ENCODE data around the gene PGM2L1. TPM values are rescaled to one million over a fixed set of nuclear protein-coding genes. Genes with fewer than 3 reads are reported as not detected.

PGM2L1 gene
- total and polyA plus RNA-seq, 2 of the 4 experiments (the other 2 are of a cell fraction), result 0.72 to 1.8 TPM

- H3K36me3 ChIP-seq (ENCODE audit: control insufficient read depth, insufficient read depth, low read length), result no peaks in the 10 kb centered on the region
- no peak overlapping the region for H3K4me2 ChIP-seq (ENCODE audit: low read depth, low read length)
- H2AK5ac ChIP-seq (ENCODE audit: low read depth, low read length), result no peak overlapping the region
- DNase-seq (no peak), ATAC-seq (ENCODE audit: low read depth) (no peak)
- no peak overlapping the region for H4K8ac ChIP-seq (ENCODE audit: low read depth in 2 of 2, low read length in 2 of 2)
- no TSS peak for BruUV-seq (replicated peaks)
- no peak overlapping the region for H2BK120ac ChIP-seq (ENCODE audit: low read depth, low read length)
- H2BK5ac ChIP-seq (ENCODE audit: low read depth, low read length, poor library complexity, severe bottlenecking), result no peak overlapping the region
- peaks cover 2% of the 10 kb centered on the region; the same call in 1 of the 2 replicates for H3K4me1 ChIP-seq (ENCODE audit: control insufficient read depth, insufficient read depth, low read length)
- in situ Hi-C loops (cut with MboI; ENCODE audit: low sequenced_read_pairs), result no loop called here
- no peak overlapping the region for H3K18ac ChIP-seq (ENCODE audit: low read depth, low read length)
- H3K9me3 ChIP-seq (ENCODE audit: control insufficient read depth, insufficient read depth, low read length), result no peaks in the 10 kb centered on the region
- no peak overlapping the region for H3K4me3 ChIP-seq (ENCODE audit: insufficient read depth, low read depth, low read length)
- POLR2A ChIA-PET (ENCODE audit: unreplicated experiment), result interaction anchor here (0.6 kb wide), 1 partner anchor 614 kb away, joined by 3 read pairs; no protein-coding TSS in a partner anchor
- no peaks in the 10 kb centered on the region for H3K27me3 ChIP-seq (ENCODE audit: control insufficient read depth, insufficient read depth, low read length)
- H3K9ac ChIP-seq (ENCODE audit: low read depth, low read length), result no peak overlapping the region
- no peaks in the 10 kb centered on the region for H3K9me1 ChIP-seq (ENCODE audit: insufficient read depth, low read length)
- no peak for TF ChIP-seq MXI1 (IDR thresholded peaks at IDR 0.05; ENCODE audit: borderline replicate concordance, low read depth, low read length)
- no peak for TF ChIP-seq SMC3 (IDR thresholded peaks at IDR 0.05; ENCODE audit: low read depth, low read length)
- no peak for TF ChIP-seq CTCF (conservative IDR thresholded peaks at IDR 0.05; ENCODE audit: low read depth, low read length)
- no peak for TF ChIP-seq USF2 (IDR thresholded peaks at IDR 0.05; ENCODE audit: low read depth, low read length)
- H2AFZ ChIP-seq (replicated peaks; ENCODE audit: low read length, poor library complexity), result no peak overlapping the region
- H4K5ac ChIP-seq (ENCODE audit: low read depth, low read length), result no peak overlapping the region
- dilution Hi-C loops (cut with HindIII; ENCODE audit: low sequenced_read_pairs, unreplicated experiment), result no loop called here
- no peak overlapping the region for H3K56ac ChIP-seq (ENCODE audit: extremely low read depth, insufficient read depth, low read length)
- no peak overlapping the region for H3K4ac ChIP-seq (ENCODE audit: low read depth, low read length)
- H2AK9ac ChIP-seq (replicated peaks; ENCODE audit: low read depth, low read length, poor library complexity), result no peak overlapping the region
- CTCF ChIA-PET, result no interaction called here
- no peak overlapping the region for H4K91ac ChIP-seq (ENCODE audit: insufficient read depth, low read depth, low read length)
- no peak overlapping the region for H2BK20ac ChIP-seq (ENCODE audit: low read depth, low read length)
- no peak overlapping the region for H3K14ac ChIP-seq (replicated peaks; ENCODE audit: low read depth, low read length)
- no peak overlapping the region for H3K27ac ChIP-seq (ENCODE audit: insufficient read depth, low read length)
- H3K79me1 ChIP-seq (ENCODE audit: low read depth in 1 of 2, low read length in 2 of 2), result peaks cover 2 to 6% of the 10 kb centered on the region in 2 experiments; a peak in 2 of 4 replicates
- no peak overlapping the region for H2BK15ac ChIP-seq (ENCODE audit: low read depth, low read length)
- H3K23ac ChIP-seq (ENCODE audit: low read depth, low read length), result no peak overlapping the region
- no CpG with 5 or more reads among the region's 8 CpGs for WGBS, 2 experiments (ENCODE audit: extremely low coverage in 2 of 2, insufficient read length in 1 of 2)
- intact Hi-C loops (cut with micrococcal nuclease), result no loop called here
- no peaks in the 10 kb centered on the region for H4K20me1 ChIP-seq (ENCODE audit: insufficient read depth, low read length)
These were observed 6.0 kb downstream of the PGM2L1 start for GRCh38 chr11:74392256-74392655.
